ENCODE measurements around the gene TANC1. TPM values are rescaled to one million over a fixed set of nuclear protein-coding genes. Genes with fewer than 3 reads are reported as not detected.

Gene TANC1
- polyA plus RNA-seq, 2 donors: 18.1 to 21.4 TPM

DNA sequence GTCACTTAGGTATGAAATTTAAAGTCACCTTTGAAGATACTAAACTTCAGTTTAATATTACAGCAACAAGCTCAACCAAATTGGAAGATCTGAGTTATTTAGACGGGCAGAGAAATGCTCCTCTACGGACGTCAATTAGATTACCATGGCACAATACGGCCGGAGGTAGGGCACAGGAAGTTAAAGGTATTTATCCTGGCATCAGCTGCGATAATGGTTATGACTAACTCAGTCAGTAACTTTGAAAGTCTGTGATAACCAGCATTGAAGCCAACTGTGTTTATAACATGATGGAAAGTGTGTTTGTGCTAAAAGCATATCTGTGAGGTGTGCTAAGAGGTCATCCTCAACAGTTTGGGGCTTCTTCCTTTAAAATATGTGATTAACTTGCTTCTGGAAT lies 200.7 kb downstream of the TANC1 start:
- no peaks in the 10 kb centered on the region for H3K9me3 ChIP-seq (ENCODE audit: control insufficient read depth in 2 of 2, insufficient read depth in 1 of 2, low read depth in 1 of 2, low read length in 1 of 2)
- peaks cover 0 to 2% of the 10 kb centered on the region in 2 donors for H3K4me1 ChIP-seq (ENCODE audit: control insufficient read depth in 2 of 2, insufficient read depth in 2 of 2, low read length in 1 of 2)
- H3K4me3 ChIP-seq (ENCODE audit: low read depth in 1 of 2, low read length in 2 of 2): no peak overlapping the region
- no peak overlapping the region for H3K27ac ChIP-seq (ENCODE audit: low read depth in 2 of 2, low read length in 1 of 2)
- 77 to 80% methylated on average over 6 of the region's 6 CpGs for WGBS, 2 donors
- H3K27me3 ChIP-seq (ENCODE audit: control insufficient read depth in 1 of 2, insufficient read depth in 2 of 2, low read length in 2 of 2): no peaks in the 10 kb centered on the region
- H3K36me3 ChIP-seq (ENCODE audit: control insufficient read depth in 2 of 2, insufficient read depth in 2 of 2, low read length in 1 of 2): peaks cover 8 to 23% of the 10 kb centered on the region in 2 donors

DNA sequence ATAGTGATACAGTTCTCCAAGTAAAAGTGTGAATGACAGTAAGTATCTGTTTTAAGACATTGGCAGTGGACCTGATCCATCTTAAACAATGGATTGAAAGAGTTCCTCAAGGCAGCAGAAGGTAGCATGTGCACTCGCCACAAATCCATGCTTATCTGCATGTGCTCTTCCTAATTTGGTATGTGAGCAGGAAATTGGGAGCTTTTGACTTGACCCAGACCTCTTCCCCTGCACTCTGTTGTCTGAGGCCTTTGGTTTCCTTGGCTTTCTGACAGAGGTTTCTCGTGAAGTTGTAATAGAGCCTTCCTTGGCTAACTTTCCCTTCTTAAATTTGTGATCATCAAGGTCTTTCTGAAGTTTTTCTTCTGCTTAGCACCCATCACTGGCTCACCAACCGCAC lies 204.0 kb downstream of the TANC1 start:
- H3K27ac ChIP-seq (ENCODE audit: low read depth in 2 of 2, low read length in 1 of 2): no peak overlapping the region
- H3K27me3 ChIP-seq (ENCODE audit: control insufficient read depth in 1 of 2, insufficient read depth in 2 of 2, low read length in 2 of 2): no peaks in the 10 kb centered on the region
- 83 to 88% methylated on average over 3 of the region's 3 CpGs for WGBS, 2 donors
- no peak overlapping the region for H3K4me3 ChIP-seq (ENCODE audit: low read depth in 1 of 2, low read length in 2 of 2)
- H3K4me1 ChIP-seq (ENCODE audit: control insufficient read depth in 2 of 2, insufficient read depth in 2 of 2, low read length in 1 of 2): peaks cover 0 to 2% of the 10 kb centered on the region in 2 donors
- H3K9me3 ChIP-seq (ENCODE audit: control insufficient read depth in 2 of 2, insufficient read depth in 1 of 2, low read depth in 1 of 2, low read length in 1 of 2): no peaks in the 10 kb centered on the region
- peaks cover 3 to 29% of the 10 kb centered on the region in 2 donors for H3K36me3 ChIP-seq (ENCODE audit: control insufficient read depth in 2 of 2, insufficient read depth in 2 of 2, low read length in 1 of 2)

DNA sequence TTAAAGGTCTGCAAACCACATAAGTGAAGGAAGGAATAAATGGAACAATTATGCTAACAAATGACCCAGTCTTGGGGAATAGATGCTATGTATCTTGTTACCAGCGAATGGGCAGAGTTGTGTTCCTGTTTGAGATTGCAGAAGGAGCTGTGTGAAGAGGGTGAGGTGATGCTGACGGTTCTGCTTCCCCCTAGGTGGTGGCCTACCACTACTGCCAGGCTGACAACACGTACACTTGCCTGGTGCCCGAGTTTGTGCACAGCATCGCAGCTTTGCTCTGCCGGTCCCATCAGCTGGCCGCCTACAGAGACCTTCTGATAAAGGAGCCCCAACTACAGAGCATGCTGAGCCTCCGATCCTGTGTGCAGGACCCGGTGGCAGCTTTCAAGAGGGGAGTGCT lies 206.3 kb downstream of the TANC1 start:
- Histone ChIP-seq H3K4me3 (ENCODE audit: low read depth in 1 of 2, low read length in 2 of 2) (no peak overlapping the region), H3K27ac (ENCODE audit: low read depth in 2 of 2, low read length in 1 of 2) (no peak overlapping the region), H3K27me3 (ENCODE audit: control insufficient read depth in 1 of 2, insufficient read depth in 2 of 2, low read length in 2 of 2) (no peaks in the 10 kb centered on the region), H3K4me1 (ENCODE audit: control insufficient read depth in 2 of 2, insufficient read depth in 2 of 2, low read length in 1 of 2) (peaks cover 0 to 2% of the 10 kb centered on the region in 2 donors), H3K9me3 (ENCODE audit: control insufficient read depth in 2 of 2, insufficient read depth in 1 of 2, low read depth in 1 of 2, low read length in 1 of 2) (no peaks in the 10 kb centered on the region), H3K36me3 (ENCODE audit: control insufficient read depth in 2 of 2, insufficient read depth in 2 of 2, low read length in 1 of 2) (peaks cover 8 to 42% of the 10 kb centered on the region in 2 donors)
- 93% methylated on average over 9 of the region's 9 CpGs for WGBS, 2 donors

DNA sequence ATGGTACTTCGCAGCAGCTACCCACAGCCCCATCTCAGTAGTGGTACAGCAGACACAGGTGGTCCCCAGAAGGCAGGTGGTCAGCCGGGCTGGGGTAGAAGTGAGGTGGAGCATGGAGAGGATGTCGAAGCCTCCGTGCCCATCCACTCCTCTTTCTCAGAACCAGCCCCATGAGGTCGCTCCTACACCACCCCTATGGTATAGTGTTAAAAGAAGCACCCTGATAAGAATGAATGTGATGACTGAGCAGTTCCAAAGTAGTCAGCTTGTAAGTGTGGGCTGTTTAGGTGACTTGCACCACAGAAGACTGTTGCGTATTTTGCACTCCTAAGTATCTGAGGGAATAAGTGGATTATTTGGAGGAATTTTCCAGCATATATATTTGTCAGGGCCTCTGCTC lies 206.7 kb downstream of the TANC1 start:
- H3K27me3 ChIP-seq (ENCODE audit: control insufficient read depth in 1 of 2, insufficient read depth in 2 of 2, low read length in 2 of 2): no peaks in the 10 kb centered on the region
- H3K36me3 ChIP-seq (ENCODE audit: control insufficient read depth in 2 of 2, insufficient read depth in 2 of 2, low read length in 1 of 2): peaks cover 8 to 45% of the 10 kb centered on the region in 2 donors
- H3K4me3 ChIP-seq (ENCODE audit: low read depth in 1 of 2, low read length in 2 of 2): no peak overlapping the region
- H3K9me3 ChIP-seq (ENCODE audit: control insufficient read depth in 2 of 2, insufficient read depth in 1 of 2, low read depth in 1 of 2, low read length in 1 of 2): no peaks in the 10 kb centered on the region
- no peak overlapping the region for H3K27ac ChIP-seq (ENCODE audit: low read depth in 2 of 2, low read length in 1 of 2)
- WGBS, 2 donors: 82 to 87% methylated on average over 6 of the region's 6 CpGs
- H3K4me1 ChIP-seq (ENCODE audit: control insufficient read depth in 2 of 2, insufficient read depth in 2 of 2, low read length in 1 of 2): peaks cover 0 to 2% of the 10 kb centered on the region in 2 donors

DNA sequence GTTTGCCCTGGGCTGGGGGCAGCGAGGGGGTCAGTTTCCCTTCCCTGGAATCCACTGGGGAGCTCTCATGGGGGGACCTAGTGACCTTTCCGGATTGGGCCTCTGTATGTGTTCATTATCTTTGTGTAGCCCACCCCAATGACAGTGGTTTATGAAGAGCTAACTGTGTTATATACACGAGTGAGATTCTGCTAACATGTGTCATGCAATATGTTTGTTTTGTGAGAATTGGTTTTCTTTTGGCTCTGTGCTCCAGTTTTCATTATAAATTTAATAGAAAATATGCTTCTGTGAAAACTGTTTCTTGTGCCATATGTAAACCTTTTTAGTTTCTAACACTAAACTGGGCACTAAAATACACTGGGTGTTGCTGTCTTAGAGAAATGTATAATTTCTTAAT lies 207.5 kb downstream of the TANC1 start:
- Histone ChIP-seq H3K27ac (ENCODE audit: low read depth in 2 of 2, low read length in 1 of 2) (no peak overlapping the region), H3K9me3 (ENCODE audit: control insufficient read depth in 2 of 2, insufficient read depth in 1 of 2, low read depth in 1 of 2, low read length in 1 of 2) (no peaks in the 10 kb centered on the region)

DNA sequence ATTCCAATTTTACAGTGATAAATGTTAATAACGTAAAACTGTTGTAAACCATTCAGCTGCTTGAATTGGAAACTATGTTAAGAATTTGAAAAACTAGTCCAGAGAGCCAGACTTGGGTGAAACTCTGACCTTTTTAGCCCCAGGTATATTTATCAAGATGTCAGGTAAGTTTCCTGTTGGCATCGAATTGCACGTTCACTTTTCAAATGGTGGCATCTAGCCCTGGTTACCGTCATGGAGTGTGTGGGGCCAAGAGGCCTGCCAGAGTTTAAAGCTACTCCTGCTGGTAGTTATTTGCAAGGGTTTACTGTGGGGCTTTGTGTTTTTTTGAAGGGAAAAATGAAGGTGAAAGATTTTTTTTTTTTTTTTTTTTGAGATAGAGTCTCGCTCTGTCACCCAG lies 208.1 kb downstream of the TANC1 start:
- Histone ChIP-seq H3K27ac (ENCODE audit: low read depth in 2 of 2, low read length in 1 of 2) (no peak overlapping the region), H3K4me1 (ENCODE audit: control insufficient read depth in 2 of 2, insufficient read depth in 2 of 2, low read length in 1 of 2) (peaks cover 0 to 2% of the 10 kb centered on the region in 2 donors), H3K9me3 (ENCODE audit: control insufficient read depth in 2 of 2, insufficient read depth in 1 of 2, low read depth in 1 of 2, low read length in 1 of 2) (no peaks in the 10 kb centered on the region), H3K4me3 (ENCODE audit: low read depth in 1 of 2, low read length in 2 of 2) (no peak overlapping the region), H3K36me3 (ENCODE audit: control insufficient read depth in 2 of 2, insufficient read depth in 2 of 2, low read length in 1 of 2) (peaks cover 8 to 43% of the 10 kb centered on the region in 2 donors), H3K27me3 (ENCODE audit: control insufficient read depth in 1 of 2, insufficient read depth in 2 of 2, low read length in 2 of 2) (no peaks in the 10 kb centered on the region)
- 64 to 66% methylated on average over 5 of the region's 5 CpGs for WGBS, 2 donors

More for the DNA sequence above, 207.5 kb downstream of the TANC1 start:
- H3K4me3 ChIP-seq (ENCODE audit: low read depth in 1 of 2, low read length in 2 of 2): no peak overlapping the region
- peaks cover 0 to 2% of the 10 kb centered on the region in 2 donors for H3K4me1 ChIP-seq (ENCODE audit: control insufficient read depth in 2 of 2, insufficient read depth in 2 of 2, low read length in 1 of 2)
- 67 to 71% methylated on average over 3 of the region's 3 CpGs for WGBS, 2 donors
- H3K36me3 ChIP-seq (ENCODE audit: control insufficient read depth in 2 of 2, insufficient read depth in 2 of 2, low read length in 1 of 2): peaks cover 8 to 46% of the 10 kb centered on the region in 2 donors
- H3K27me3 ChIP-seq (ENCODE audit: control insufficient read depth in 1 of 2, insufficient read depth in 2 of 2, low read length in 2 of 2): no peaks in the 10 kb centered on the region

DNA sequence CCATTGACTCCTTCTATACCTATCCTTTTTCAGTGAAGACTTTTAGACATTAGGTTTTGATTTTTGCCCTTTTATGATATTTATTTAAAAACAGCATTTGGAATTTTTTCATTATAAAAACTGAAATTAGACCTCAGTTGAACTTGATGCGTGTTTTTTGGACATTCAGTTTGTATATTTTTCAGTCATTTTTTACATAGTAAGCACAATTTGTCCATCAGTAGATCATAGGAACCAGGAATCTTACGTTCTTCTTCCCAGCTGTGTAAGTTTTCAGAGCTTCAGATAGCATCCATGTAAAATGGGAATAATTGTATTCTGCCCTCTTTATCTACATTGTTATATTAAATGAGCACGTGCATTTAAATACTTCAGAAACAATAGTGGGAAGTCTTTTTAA lies 208.9 kb downstream of the TANC1 start:
- H3K27me3 ChIP-seq (ENCODE audit: control insufficient read depth in 1 of 2, insufficient read depth in 2 of 2, low read length in 2 of 2): no peaks in the 10 kb centered on the region
- H3K9me3 ChIP-seq (ENCODE audit: control insufficient read depth in 2 of 2, insufficient read depth in 1 of 2, low read depth in 1 of 2, low read length in 1 of 2): no peaks in the 10 kb centered on the region
- WGBS, 2 donors: 92 to 93% methylated on average over 3 of the region's 3 CpGs
- no peak overlapping the region for H3K4me3 ChIP-seq (ENCODE audit: low read depth in 1 of 2, low read length in 2 of 2)
- H3K4me1 ChIP-seq (ENCODE audit: control insufficient read depth in 2 of 2, insufficient read depth in 2 of 2, low read length in 1 of 2): peaks cover 0 to 2% of the 10 kb centered on the region in 2 donors
- no peak overlapping the region for H3K27ac ChIP-seq (ENCODE audit: low read depth in 2 of 2, low read length in 1 of 2)
- H3K36me3 ChIP-seq (ENCODE audit: control insufficient read depth in 2 of 2, insufficient read depth in 2 of 2, low read length in 1 of 2): peaks cover 8 to 39% of the 10 kb centered on the region in 2 donors

DNA sequence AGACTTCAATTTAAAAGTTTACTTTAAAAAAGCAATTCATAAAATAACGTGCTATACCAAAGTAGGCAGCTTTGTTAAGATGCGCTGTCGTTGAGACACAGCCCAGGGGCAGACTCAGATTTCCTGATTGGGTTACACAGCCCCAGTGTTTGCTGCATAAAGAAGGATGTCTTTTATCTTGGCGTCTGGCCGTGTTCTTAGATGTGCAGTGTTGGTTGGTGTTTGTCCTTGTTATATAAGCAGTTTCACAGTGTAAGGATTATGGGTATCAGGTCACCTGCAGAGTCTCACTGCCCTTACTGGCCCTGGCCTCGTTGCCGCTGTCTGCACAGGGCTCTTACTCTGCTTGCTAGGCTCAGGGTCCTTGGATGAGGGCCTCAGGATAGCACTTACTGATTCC lies 209.5 kb downstream of the TANC1 start:
- 73 to 76% methylated on average over 7 of the region's 7 CpGs for WGBS, 2 donors
- H3K27me3 ChIP-seq (ENCODE audit: control insufficient read depth in 1 of 2, insufficient read depth in 2 of 2, low read length in 2 of 2): no peaks in the 10 kb centered on the region
- no peaks in the 10 kb centered on the region for H3K4me1 ChIP-seq (ENCODE audit: control insufficient read depth in 2 of 2, insufficient read depth in 2 of 2, low read length in 1 of 2)
- H3K27ac ChIP-seq (ENCODE audit: low read depth in 2 of 2, low read length in 1 of 2): no peak overlapping the region
- H3K36me3 ChIP-seq (ENCODE audit: control insufficient read depth in 2 of 2, insufficient read depth in 2 of 2, low read length in 1 of 2): peaks cover 8 to 33% of the 10 kb centered on the region in 2 donors
- H3K4me3 ChIP-seq (ENCODE audit: low read depth in 1 of 2, low read length in 2 of 2): no peak overlapping the region
- no peaks in the 10 kb centered on the region for H3K9me3 ChIP-seq (ENCODE audit: control insufficient read depth in 2 of 2, insufficient read depth in 1 of 2, low read depth in 1 of 2, low read length in 1 of 2)

DNA sequence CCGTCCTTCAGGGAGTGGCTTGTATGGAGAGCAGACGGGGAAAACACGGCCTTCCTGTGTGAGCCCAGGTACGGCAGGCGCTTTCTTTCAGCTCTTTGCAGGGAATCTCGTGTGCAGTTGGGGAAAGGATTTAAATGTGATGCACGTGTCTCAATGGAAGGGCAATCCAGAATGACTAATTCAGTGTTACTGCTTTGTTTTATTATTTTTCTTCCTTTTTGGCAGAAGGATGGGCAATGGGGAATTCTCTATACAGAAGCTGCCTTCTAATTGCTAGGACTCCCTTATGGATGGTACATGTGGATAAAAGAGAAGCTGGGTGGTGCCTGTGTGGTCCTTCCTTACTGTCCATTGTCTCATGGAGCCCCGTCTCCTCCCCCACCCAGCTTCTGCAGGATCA lies 210.7 kb downstream of the TANC1 start:
- Histone ChIP-seq H3K4me3 (ENCODE audit: low read depth in 1 of 2, low read length in 2 of 2) (no peak overlapping the region), H3K4me1 (ENCODE audit: control insufficient read depth in 2 of 2, insufficient read depth in 2 of 2, low read length in 1 of 2) (no peaks in the 10 kb centered on the region), H3K27ac (ENCODE audit: low read depth in 2 of 2, low read length in 1 of 2) (no peak overlapping the region), H3K36me3 (ENCODE audit: control insufficient read depth in 2 of 2, insufficient read depth in 2 of 2, low read length in 1 of 2) (peaks cover 8 to 32% of the 10 kb centered on the region in 2 donors), H3K27me3 (ENCODE audit: control insufficient read depth in 1 of 2, insufficient read depth in 2 of 2, low read length in 2 of 2) (no peaks in the 10 kb centered on the region), H3K9me3 (ENCODE audit: control insufficient read depth in 2 of 2, insufficient read depth in 1 of 2, low read depth in 1 of 2, low read length in 1 of 2) (no peaks in the 10 kb centered on the region)
- 83 to 85% methylated on average over 8 of the region's 8 CpGs for WGBS, 2 donors

DNA sequence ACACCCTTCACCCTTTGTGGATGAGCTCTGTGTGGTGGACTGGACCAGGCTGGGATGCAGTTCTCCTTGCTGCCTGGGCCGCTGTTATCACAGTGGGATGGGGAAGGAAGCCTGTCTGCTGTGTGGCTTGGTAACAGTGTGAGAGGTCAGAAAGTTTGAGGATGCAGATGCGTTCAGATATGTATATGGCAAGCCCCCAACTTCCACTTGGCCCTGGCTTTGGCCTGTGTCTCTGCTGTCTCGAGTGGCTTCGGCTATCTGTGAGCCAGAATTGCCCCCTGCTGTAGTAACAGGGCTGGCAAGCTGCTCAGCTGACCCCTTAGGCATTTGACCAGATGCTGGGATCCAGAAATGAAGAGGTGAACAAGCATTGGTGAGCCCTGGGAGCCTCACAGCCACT lies 211.3 kb downstream of the TANC1 start:
- Histone ChIP-seq H3K4me3 (ENCODE audit: low read depth in 1 of 2, low read length in 2 of 2) (no peak overlapping the region), H3K27me3 (ENCODE audit: control insufficient read depth in 1 of 2, insufficient read depth in 2 of 2, low read length in 2 of 2) (no peaks in the 10 kb centered on the region), H3K27ac (ENCODE audit: low read depth in 2 of 2, low read length in 1 of 2) (no peak overlapping the region), H3K36me3 (ENCODE audit: control insufficient read depth in 2 of 2, insufficient read depth in 2 of 2, low read length in 1 of 2) (peaks cover 6 to 35% of the 10 kb centered on the region in 2 donors), H3K4me1 (ENCODE audit: control insufficient read depth in 2 of 2, insufficient read depth in 2 of 2, low read length in 1 of 2) (peaks cover 0 to 2% of the 10 kb centered on the region in 2 donors), H3K9me3 (ENCODE audit: control insufficient read depth in 2 of 2, insufficient read depth in 1 of 2, low read depth in 1 of 2, low read length in 1 of 2) (no peaks in the 10 kb centered on the region)
- 78 to 83% methylated on average over 4 of the region's 4 CpGs for WGBS, 2 donors

Data from esophagus (tissue), 2 donors.